Midbrain (tissue), 1 donor: ENCODE results near the gene HAVCR2.

Experiments
- DNase-seq: peaks from one replicate; lab custom pipeline; 2025; lab: John Stamatoyannopoulos, UW

HAVCR2 gene

GRCh38 chr5:157108976-157109375, at the start of gene HAVCR2:
HAVCR2 (minus strand) TSS chr5:157109044; CDS start chr5:157108983, 61 bp downstream.
- DNase-seq, result peak; percentile 45

- no peak for DNase-seq
Observed at GRCh38 chr5:157157293-157157891, 48.5 kb upstream of the HAVCR2 start.

- no peak for DNase-seq
Observed at GRCh38 chr5:157155297-157155696, 46.5 kb upstream of the HAVCR2 start.

- no peak for DNase-seq
Observed at GRCh38 chr5:157150995-157151394, 42.2 kb upstream of the HAVCR2 start.

- DNase-seq, result peak; percentile 83
Observed at GRCh38 chr5:157148734-157149615, 40.1 kb upstream of the HAVCR2 start.

- DNase-seq, result peak; percentile 73
Observed at GRCh38 chr5:157143127-157143971, 34.5 kb upstream of the HAVCR2 start.

GRCh38 chr5:157142317-157143126, 33.7 kb upstream of the HAVCR2 start, which contains the start of gene MED7:
MED7 (minus strand) TSS chr5:157142865; CDS start chr5:157139431, 3,434 bp downstream.
- DNase-seq, result peak; percentile 97

GRCh38 chr5:157137691-157138090, 28.8 kb upstream of the HAVCR2 start:
- no peak for DNase-seq

GRCh38 chr5:157132281-157132612, 23.4 kb upstream of the HAVCR2 start:
- no peak for DNase-seq

GRCh38 chr5:157130925-157131324, 22.1 kb upstream of the HAVCR2 start:
- no peak for DNase-seq

- no peak for DNase-seq
Observed at GRCh38 chr5:157121709-157122108, 12.9 kb upstream of the HAVCR2 start.

GRCh38 chr5:157120102-157120501, 11.3 kb upstream of the HAVCR2 start:
- no peak for DNase-seq

- no peak for DNase-seq
Observed at GRCh38 chr5:157116483-157116954, 7.7 kb upstream of the HAVCR2 start.

GRCh38 chr5:157115502-157115901, 6.7 kb upstream of the HAVCR2 start:
- DNase-seq, result no peak

- no peak for DNase-seq
Observed at GRCh38 chr5:157115012-157115411, 6.2 kb upstream of the HAVCR2 start.

GRCh38 chr5:157113002-157113401, 4.2 kb upstream of the HAVCR2 start:
- DNase-seq, result no peak

GRCh38 chr5:157109744-157110143, 900 bp upstream of the HAVCR2 start:
- DNase-seq, result peak; percentile 31

- DNase-seq, result no peak
Observed at GRCh38 chr5:157107508-157107907, 1.3 kb downstream of the HAVCR2 start.

GRCh38 chr5:157106630-157107461, 2.0 kb downstream of the HAVCR2 start:
- DNase-seq, result peak; percentile 5

- DNase-seq, result no peak
Observed at GRCh38 chr5:157100140-157100679, 8.6 kb downstream of the HAVCR2 start.
